GM19438 (cell line): ENCODE data around the gene CCDC8.
"Not testable (repeated sequence)": the region's sequence is repeated elsewhere in the genome, so short reads cannot be mapped to it uniquely, and the experiment has no call there.

Experiments used
- ATAC-seq: cut with Tn5 transposase; IDR thresholded peaks from one replicate; pipeline ENCODE4 v1.9.1; 2021; ENCODE audit warnings: low read depth; ENCODE audit not compliant: unreplicated experiment

The CCDC8 gene

GRCh38 chr19:46404753-46405468, 8.5 kb downstream of the CCDC8 start:
- no peak for ATAC-seq

- no peak for ATAC-seq
Measured at GRCh38 chr19:46404055-46404752, 9.2 kb downstream of the CCDC8 start.

- ATAC-seq: no peak
Measured at GRCh38 chr19:46402725-46403124, 10.6 kb downstream of the CCDC8 start.

GRCh38 chr19:46397801-46398479, 15.4 kb downstream of the CCDC8 start:
- not testable (repeated sequence) for ATAC-seq

- ATAC-seq: no peak
Measured at GRCh38 chr19:46394402-46394797, 19.0 kb downstream of the CCDC8 start.

- ATAC-seq: no peak
Measured at GRCh38 chr19:46393456-46394401, 19.6 kb downstream of the CCDC8 start.

- no peak for ATAC-seq
Measured at GRCh38 chr19:46392837-46393236, 20.5 kb downstream of the CCDC8 start.

GRCh38 chr19:46392252-46392801, 21.0 kb downstream of the CCDC8 start:
- no peak for ATAC-seq

GRCh38 chr19:46391296-46392251, 21.8 kb downstream of the CCDC8 start:
- ATAC-seq: no peak

- ATAC-seq: no peak
Measured at GRCh38 chr19:46390866-46391265, 22.5 kb downstream of the CCDC8 start.

GRCh38 chr19:46390121-46390858, 23.1 kb downstream of the CCDC8 start:
- no peak for ATAC-seq

- no peak for ATAC-seq
Measured at GRCh38 chr19:46388311-46389095, 24.9 kb downstream of the CCDC8 start.

GRCh38 chr19:46387713-46388130, 25.6 kb downstream of the CCDC8 start:
- no peak for ATAC-seq

- ATAC-seq: no peak
Measured at GRCh38 chr19:46386996-46387712, 26.2 kb downstream of the CCDC8 start.

- no peak for ATAC-seq
Measured at GRCh38 chr19:46386151-46386550, 27.2 kb downstream of the CCDC8 start.

- ATAC-seq: no peak
Measured at GRCh38 chr19:46385636-46386035, 27.7 kb downstream of the CCDC8 start.

GRCh38 chr19:46384396-46384795, 29.0 kb downstream of the CCDC8 start:
- no peak for ATAC-seq
